B cell (primary cell): ENCODE data around the gene TCF7L2. TPM values are rescaled to one million over a fixed set of nuclear protein-coding genes. Genes with fewer than 3 reads are reported as not detected.

Experiments
- ATAC-seq: fragments of 200-7000 bp; cut with Tn5 transposase; one replicate; pipeline ENCODE4 v1.10.0; 2021; ENCODE audit warnings: low read depth, mild to moderate bottlenecking, moderate number of reproducible peaks, moderate library complexity
- CTCF ChIA-PET: fragments of 350-600 bp; sonication (Branson Sonifier 250); formaldehyde crosslinking; loops from one replicate; lab custom pipeline; 2021; ENCODE audit warnings: antibody characterized with exemption, inconsistent platforms; lab: Charles Lee
- POLR2A ChIA-PET: fragments of 350-600 bp; sonication (Branson Sonifier 250); formaldehyde crosslinking; loops from one replicate; lab custom pipeline; 2021; ENCODE audit warnings: antibody characterized with exemption; lab: Charles Lee
- DNase-seq: peaks from one replicate; pipeline ENCODE4 v3.0.0; 2013
- H2AFZ ChIP-seq: 2 replicates; pipeline ENCODE4 v1.6.1; 2012; ENCODE audit warnings: mild to moderate bottlenecking, low read depth, low read length; ENCODE audit not compliant: insufficient read depth, poor library complexity, severe bottlenecking
- H3K27ac ChIP-seq, 2 donors: 1 replicate in 1 of 2; 2 replicates in 1 of 2; pipeline ENCODE4 v1.5.1; 2012 to 2013; ENCODE audit warnings: low read length in 2 of 2, mild to moderate bottlenecking in 2 of 2, moderate library complexity in 1 of 2
- H3K27me3 ChIP-seq, 4 experiments: fragments of 200-600 bp in 1 of 4; sonication (generic) in 1 of 4; replicated peaks in 1 of 4; 1 replicate in 2 of 4; 2 replicates in 2 of 4; pipeline versions ENCODE4 v1.6.1 to v1.7.0; 2013 to 2016; ENCODE audit warnings: low read length in 3 of 4, mild to moderate bottlenecking in 2 of 4, mixed read lengths in 1 of 4, moderate library complexity in 1 of 4; ENCODE audit not compliant: insufficient read depth in 4 of 4, control insufficient read depth in 3 of 4; ENCODE audit errors: control extremely low read depth in 1 of 4
- H3K36me3 ChIP-seq, 2 experiments: replicated peaks in 1 of 2; 1 replicate in 1 of 2; 2 replicates in 1 of 2; pipeline versions ENCODE4 v1.6.1 to v1.7.1; 2013; ENCODE audit warnings: low read length in 1 of 2; ENCODE audit not compliant: insufficient read depth in 2 of 2, control insufficient read depth in 1 of 2; ENCODE audit errors: control extremely low read depth in 1 of 2, extremely low read depth in 1 of 2
- H3K4me1 ChIP-seq, 2 donors: fragments of 200-600 bp in 1 of 2; sonication (generic) in 1 of 2; 1 replicate in 1 of 2; 2 replicates in 1 of 2; pipeline versions ENCODE4 v1.5.1 to v1.6.1; 2013 to 2017; ENCODE audit warnings: low read length in 2 of 2; ENCODE audit not compliant: control insufficient read depth in 2 of 2, insufficient read depth in 2 of 2
- H3K4me2 ChIP-seq: replicated peaks from 2 replicates; pipeline ENCODE3; 2012; ENCODE audit warnings: mild to moderate bottlenecking, low read depth, low read length; ENCODE audit not compliant: poor library complexity, severe bottlenecking
- H3K4me3 ChIP-seq, 5 experiments: fragments of 200-600 bp in 1 of 5; sonication (generic) in 1 of 5; 1 replicate in 3 of 5; 2 replicates in 2 of 5; pipeline versions ENCODE4 v1.5.1 to v1.7.0; 2011 to 2016; ENCODE audit warnings: low read length in 4 of 5, mild to moderate bottlenecking in 4 of 5, low read depth in 2 of 5, control low read depth in 1 of 5, moderate library complexity in 1 of 5; ENCODE audit not compliant: insufficient read depth in 1 of 5; ENCODE audit errors: control extremely low read depth in 1 of 5, extremely low read depth in 1 of 5
- H3K79me2 ChIP-seq: fragments of 200-600 bp; sonication (generic); one replicate; pipeline ENCODE4 v1.6.0; 2016; ENCODE audit warnings: low read length; ENCODE audit not compliant: control insufficient read depth, insufficient read depth
- H3K9ac ChIP-seq: fragments of 200-600 bp; sonication (generic); 2 replicates; pipeline ENCODE4 v1.6.1; 2017; ENCODE audit warnings: mild to moderate bottlenecking, low read length, moderate library complexity
- H3K9me3 ChIP-seq, 3 donors: one replicate each; pipeline versions ENCODE4 v1.6.1 to v1.7.1; 2013; ENCODE audit warnings: low read length in 2 of 3; ENCODE audit not compliant: control insufficient read depth in 2 of 3, insufficient read depth in 1 of 3; ENCODE audit errors: control extremely low read depth in 1 of 3
- H4K20me1 ChIP-seq: 2 replicates; pipeline ENCODE4 v1.6.0; 2012; ENCODE audit warnings: mild to moderate bottlenecking, low read length; ENCODE audit not compliant: insufficient read depth, control insufficient read depth, poor library complexity, severe bottlenecking
- H3K27ac Mint-ChIP-seq: one replicate; pipeline ENCODE4 v1.8.0; 2021; ENCODE audit warnings: mixed read lengths
- H3K27me3 Mint-ChIP-seq: one replicate; pipeline ENCODE4 v1.8.0; 2021; ENCODE audit warnings: mixed read lengths
- H3K4me1 Mint-ChIP-seq: one replicate; pipeline ENCODE4 v1.8.0; 2021; ENCODE audit warnings: mixed read lengths
- H3K4me3 Mint-ChIP-seq: one replicate; pipeline ENCODE4 v1.8.0; 2021; ENCODE audit warnings: mixed read lengths
- H3K9me3 Mint-ChIP-seq: one replicate; pipeline ENCODE4 v1.8.0; 2022; ENCODE audit warnings: mixed read lengths; ENCODE audit not compliant: insufficient read depth
- EZH2 ChIP-seq: IDR thresholded peaks from 2 replicates; pipeline ENCODE4 v1.6.1; 2012; ENCODE audit warnings: borderline replicate concordance, low read depth, mild to moderate bottlenecking, moderate library complexity, low read length; ENCODE audit not compliant: insufficient read depth, poor library complexity, severe bottlenecking
- WGBS: methylation state at CpG from one replicate; pipeline ENCODE4 v1.1.5; 2013; ENCODE audit warnings: missing lambda C conversion rate; ENCODE audit not compliant: insufficient coverage; 5-methylcytosine and 5-hydroxymethylcytosine counted together
- intact Hi-C: fragments of 100-400 bp; cut with micrococcal nuclease; formaldehyde crosslinking; loops from one replicate; pipeline ENCODE4 v1.10.0; 2022
- polyA plus RNA-seq: library from polyadenylated mRNA; depleted of rRNA; stranded (reverse); fragments of >200 nt; gene quantifications from 2 replicates; pipeline ENCODE4 v1.2.3, GENCODE V29; 2012
- total RNA-seq, 2 donors: library from RNA; stranded (reverse); fragments of 120-200 nt in 1 of 2; gene quantifications; 1 replicate in 1 of 2; 2 replicates in 1 of 2; pipeline versions ENCODE4 v1.2.3 to v1.2.4, GENCODE V29; 2013 to 2022
- TF ChIP-seq, protein P1 (sequence below): fragments of 200-600 bp; IDR thresholded peaks from one replicate; pipeline ENCODE4 v1.8.0; 2022; ENCODE audit warnings: antibody characterized with exemption, mild to moderate bottlenecking

TCF7L2 gene
- total and polyA plus RNA-seq, 2 donors (not counting 1 experiment from before 2014, with no cell fraction given), result 0.48 to 1.1 TPM

DNA sequence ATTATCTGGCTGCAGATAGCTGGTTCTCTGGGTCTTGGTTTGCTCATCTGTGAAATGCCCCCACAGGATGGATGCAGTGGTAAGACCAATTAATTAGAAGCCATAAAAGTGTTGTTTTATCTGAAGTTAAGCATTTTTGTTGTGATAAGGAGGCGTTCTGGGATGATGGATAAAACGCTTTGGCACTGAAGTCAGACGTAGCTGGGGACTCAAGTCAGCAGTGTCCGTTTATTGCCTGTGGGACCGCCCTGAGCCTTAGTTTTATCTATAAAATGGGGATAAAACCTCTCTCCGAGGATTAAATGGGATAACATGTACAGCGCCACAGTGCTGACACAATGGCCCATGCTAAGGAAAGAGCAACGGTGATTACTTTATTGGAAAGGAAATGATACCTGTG, 34.7 kb downstream of the TCF7L2 start:
- H3K27me3 Mint-ChIP-seq, result peaks cover 66% of the 10 kb centered on the region
- CTCF ChIA-PET, result no interaction called here

DNA sequence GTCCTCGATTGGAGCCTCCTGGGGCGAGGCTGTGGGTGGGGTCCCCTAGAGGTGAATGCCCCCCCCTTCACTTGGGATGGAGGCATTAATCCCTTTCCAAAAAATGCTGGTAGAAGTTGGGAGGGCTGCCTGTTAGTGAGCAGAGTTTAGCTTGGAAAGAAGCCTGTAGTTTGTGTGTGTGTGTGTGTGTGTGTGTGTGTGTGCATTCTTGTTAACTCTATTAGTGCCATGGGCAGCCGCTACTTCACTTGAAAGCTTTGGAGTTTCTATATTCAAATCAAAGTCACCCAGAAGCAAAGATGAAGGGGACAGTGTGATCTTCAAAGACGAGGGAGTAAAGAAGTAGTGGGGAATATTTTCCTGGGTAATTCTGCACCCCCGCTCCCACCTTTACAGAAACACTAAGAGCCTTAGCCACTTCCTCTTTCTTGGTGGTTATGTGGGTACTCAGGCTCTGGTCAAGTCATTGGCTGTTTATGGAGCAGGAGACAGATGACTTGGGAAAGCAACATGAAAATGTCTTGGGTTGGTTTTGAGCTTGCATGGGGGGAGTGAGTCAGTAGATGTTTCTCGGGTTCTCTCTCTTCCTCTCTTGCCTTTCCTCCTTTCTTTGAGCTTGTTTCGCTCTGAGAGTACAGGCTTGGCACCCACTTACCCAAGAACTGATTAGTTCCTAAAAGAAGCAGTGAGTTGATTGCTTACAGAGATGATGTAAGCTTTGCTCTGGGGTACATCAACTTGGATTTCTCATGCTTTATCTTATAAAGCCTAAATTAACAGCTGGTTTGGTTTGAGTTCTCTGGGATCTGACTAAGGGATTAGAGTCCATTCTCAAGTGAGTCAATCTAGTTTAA, 35.9 kb downstream of the TCF7L2 start:
- ChIA-PET POLR2A (no interaction called here), CTCF (no interaction called here)
- peaks cover 68% of the 10 kb centered on the region for H3K27me3 Mint-ChIP-seq
- Histone ChIP-seq H3K9me3 (no peaks in the 10 kb centered on the region), H2AFZ (no peak overlapping the region), H3K4me3 (no peak overlapping the region), H3K36me3 (no peaks in the 10 kb centered on the region), H3K27ac (no peak overlapping the region), H3K4me2 (no peak overlapping the region), H3K9ac (no peak overlapping the region), H3K79me2 (no peaks in the 10 kb centered on the region), H3K4me1 (peaks cover 24 to 27% of the 10 kb centered on the region in 2 donors), H4K20me1 (no peaks in the 10 kb centered on the region), H3K27me3 (peaks cover 0 to 71% (median 59%) of the 10 kb centered on the region in 4 experiments)
- peaks cover 22% of the 10 kb centered on the region for H3K4me1 Mint-ChIP-seq
- intact Hi-C loops, result no loop called here
- WGBS, result no CpG with 5 or more reads among the region's 7 CpGs
- no peak for TF ChIP-seq EZH2
- TF ChIP-seq, protein P1, sequence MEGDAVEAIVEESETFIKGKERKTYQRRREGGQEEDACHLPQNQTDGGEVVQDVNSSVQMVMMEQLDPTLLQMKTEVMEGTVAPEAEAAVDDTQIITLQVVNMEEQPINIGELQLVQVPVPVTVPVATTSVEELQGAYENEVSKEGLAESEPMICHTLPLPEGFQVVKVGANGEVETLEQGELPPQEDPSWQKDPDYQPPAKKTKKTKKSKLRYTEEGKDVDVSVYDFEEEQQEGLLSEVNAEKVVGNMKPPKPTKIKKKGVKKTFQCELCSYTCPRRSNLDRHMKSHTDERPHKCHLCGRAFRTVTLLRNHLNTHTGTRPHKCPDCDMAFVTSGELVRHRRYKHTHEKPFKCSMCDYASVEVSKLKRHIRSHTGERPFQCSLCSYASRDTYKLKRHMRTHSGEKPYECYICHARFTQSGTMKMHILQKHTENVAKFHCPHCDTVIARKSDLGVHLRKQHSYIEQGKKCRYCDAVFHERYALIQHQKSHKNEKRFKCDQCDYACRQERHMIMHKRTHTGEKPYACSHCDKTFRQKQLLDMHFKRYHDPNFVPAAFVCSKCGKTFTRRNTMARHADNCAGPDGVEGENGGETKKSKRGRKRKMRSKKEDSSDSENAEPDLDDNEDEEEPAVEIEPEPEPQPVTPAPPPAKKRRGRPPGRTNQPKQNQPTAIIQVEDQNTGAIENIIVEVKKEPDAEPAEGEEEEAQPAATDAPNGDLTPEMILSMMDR, result no peak
- H3K4me3 Mint-ChIP-seq, result no peak overlapping the region
- ATAC-seq, result no peak
- DNase-seq, result peak; percentile 22
- no peaks in the 10 kb centered on the region for H3K9me3 Mint-ChIP-seq
- no peak overlapping the region for H3K27ac Mint-ChIP-seq

More for the DNA sequence above, 34.7 kb downstream of the TCF7L2 start:
- Histone ChIP-seq H3K79me2 (no peaks in the 10 kb centered on the region), H3K4me3 (no peak overlapping the region), H3K27ac (no peak overlapping the region), H3K9ac (no peak overlapping the region), H3K9me3 (no peaks in the 10 kb centered on the region), H3K4me2 (no peak overlapping the region), H3K27me3 (peaks cover 2 to 70% (median 63%) of the 10 kb centered on the region in 4 experiments), H3K4me1 (peaks cover 24 to 29% of the 10 kb centered on the region in 2 donors), H3K36me3 (no peaks in the 10 kb centered on the region), H2AFZ (no peak overlapping the region), H4K20me1 (no peaks in the 10 kb centered on the region)
- Mint-ChIP-seq H3K4me3 (no peak overlapping the region), H3K9me3 (no peaks in the 10 kb centered on the region), H3K27ac (no peak overlapping the region), H3K4me1 (peaks cover 22% of the 10 kb centered on the region)
- DNase-seq (no peak), ATAC-seq (no peak)
- intact Hi-C loops, result no loop called here
- 95% methylated on average over 7 of the region's 8 CpGs for WGBS
- TF ChIP-seq, protein P1, result no peak
- TF ChIP-seq EZH2, result no peak
- POLR2A ChIA-PET, result no interaction called here
